ENCODE measurements around the gene CSE1L. TPM values are rescaled to one million over a fixed set of nuclear protein-coding genes. Genes with fewer than 3 reads are reported as not detected.

CSE1L gene
- total and polyA plus RNA-seq, 2 experiments from 2014 or later, result 34.3 to 54.9 TPM

GRCh38 chr20:49052334-49052733 lies 6.2 kb downstream of the CSE1L start:
- 90% methylated on average over 1 of the region's 1 CpG for WGBS (ENCODE audit: low lambda C conversion rate, missing lambda C conversion rate)
- Histone ChIP-seq H2AFZ (no peak overlapping the region), H3K9me2 (replicated peaks; ENCODE audit: insufficient read depth) (no peaks in the 10 kb centered on the region), H3K4me1 (ENCODE audit: insufficient read depth) (peaks cover 8% of the 10 kb centered on the region), H3K79me2 (peaks cover 100% of the 10 kb centered on the region), H3K36me3 (replicated peaks; ENCODE audit: insufficient read depth, low read depth) (no peaks in the 10 kb centered on the region), H3K27me3 (no peaks in the 10 kb centered on the region), H3K4me2 (no peak overlapping the region), H4K20me1 (ENCODE audit: insufficient read depth, poor library complexity, severe bottlenecking) (peaks cover 13% of the 10 kb centered on the region), H3K27ac (no peak overlapping the region), H3K9me3 (ENCODE audit: low read depth) (no peaks in the 10 kb centered on the region), H3K4me3 (no peak overlapping the region)
- DNase-seq (ENCODE audit: low spot score), result no peak
- TF ChIP-seq CTCF (IDR thresholded peaks at IDR 0.05; ENCODE audit: poor library complexity) (no peak), EZH2 (IDR thresholded peaks at IDR 0.05; ENCODE audit: borderline replicate concordance) (no peak), EZH2phosphoT487 (IDR thresholded peaks at IDR 0.05; ENCODE audit: low read depth, severe bottlenecking, unreplicated experiment) (no peak)

GRCh38 chr20:49054056-49054643 lies 8.0 kb downstream of the CSE1L start:
- H3K4me3 ChIP-seq, result no peak overlapping the region
- H3K4me2 ChIP-seq, result no peak overlapping the region
- DNase-seq (ENCODE audit: low spot score), result no peak
- WGBS (ENCODE audit: low lambda C conversion rate, missing lambda C conversion rate), result 91% methylated on average over 4 of the region's 4 CpGs
- H2AFZ ChIP-seq, result no peak overlapping the region
- no peak overlapping the region for H3K27ac ChIP-seq
- H3K4me1 ChIP-seq (ENCODE audit: insufficient read depth), result no peaks in the 10 kb centered on the region
- H3K36me3 ChIP-seq (replicated peaks; ENCODE audit: insufficient read depth, low read depth), result no peaks in the 10 kb centered on the region
- peaks cover 100% of the 10 kb centered on the region for H3K79me2 ChIP-seq
- H3K9me3 ChIP-seq (ENCODE audit: low read depth), result no peaks in the 10 kb centered on the region
- TF ChIP-seq EZH2 (IDR thresholded peaks at IDR 0.05; ENCODE audit: borderline replicate concordance), result no peak
- TF ChIP-seq CTCF (IDR thresholded peaks at IDR 0.05; ENCODE audit: poor library complexity), result no peak
- no peak for TF ChIP-seq EZH2phosphoT487 (IDR thresholded peaks at IDR 0.05; ENCODE audit: low read depth, severe bottlenecking, unreplicated experiment)
- H4K20me1 ChIP-seq (ENCODE audit: insufficient read depth, poor library complexity, severe bottlenecking), result peaks cover 13% of the 10 kb centered on the region
- H3K9me2 ChIP-seq (replicated peaks; ENCODE audit: insufficient read depth), result no peaks in the 10 kb centered on the region
- H3K27me3 ChIP-seq, result no peaks in the 10 kb centered on the region

GRCh38 chr20:49063279-49063678 lies 17.2 kb downstream of the CSE1L start:
- H3K9me3 ChIP-seq (ENCODE audit: low read depth), result no peaks in the 10 kb centered on the region
- H3K36me3 ChIP-seq (replicated peaks; ENCODE audit: insufficient read depth, low read depth), result no peaks in the 10 kb centered on the region
- H2AFZ ChIP-seq, result no peak overlapping the region
- no peak overlapping the region for H3K27ac ChIP-seq
- no peak overlapping the region for H3K4me2 ChIP-seq
- TF ChIP-seq EZH2 (IDR thresholded peaks at IDR 0.05; ENCODE audit: borderline replicate concordance) (no peak), CTCF (IDR thresholded peaks at IDR 0.05; ENCODE audit: poor library complexity) (no peak), EZH2phosphoT487 (IDR thresholded peaks at IDR 0.05; ENCODE audit: low read depth, severe bottlenecking, unreplicated experiment) (no peak)
- no peak for DNase-seq (ENCODE audit: low spot score)
- no peaks in the 10 kb centered on the region for H3K4me1 ChIP-seq (ENCODE audit: insufficient read depth)
- peaks cover 5% of the 10 kb centered on the region for H4K20me1 ChIP-seq (ENCODE audit: insufficient read depth, poor library complexity, severe bottlenecking)
- peaks cover 53% of the 10 kb centered on the region for H3K79me2 ChIP-seq
- H3K9me2 ChIP-seq (replicated peaks; ENCODE audit: insufficient read depth), result no peaks in the 10 kb centered on the region
- no peak overlapping the region for H3K4me3 ChIP-seq
- H3K27me3 ChIP-seq, result no peaks in the 10 kb centered on the region
- whole genome bisulfite sequencing (ENCODE audit: low lambda C conversion rate, missing lambda C conversion rate), result 90% methylated on average over 3 of the region's 3 CpGs
